Activated CD4-positive, CD25-positive, alpha-beta regulatory T cell treated with anti-CD3 and anti-CD28 coated beads, Interleukin-2, amount 50 U/mL, for 72 hours (primary cell): ENCODE measurements around the gene ARL16.
"Not testable (repeated sequence)": the region's sequence is repeated elsewhere in the genome, so short reads cannot be mapped to it uniquely, and the experiment has no call there.

Source experiments
- DNase-seq: peaks from one replicate; pipeline ENCODE4 v3.0.0; 2021

ARL16 gene

GRCh38 chr17:81694810-81695209, 11.2 kb upstream of the ARL16 start:
- DNase-seq = no peak

- no peak for DNase-seq
These were observed 10.1 kb upstream of the ARL16 start for GRCh38 chr17:81693509-81694210.

GRCh38 chr17:81691608-81692007, 8.0 kb upstream of the ARL16 start:
- no peak for DNase-seq

- DNase-seq = no peak
These were observed 7.6 kb upstream of the ARL16 start for GRCh38 chr17:81691196-81691595.

GRCh38 chr17:81690549-81690948, 7.0 kb upstream of the ARL16 start:
- no peak for DNase-seq

GRCh38 chr17:81690066-81690465, 6.5 kb upstream of the ARL16 start:
- DNase-seq = no peak

GRCh38 chr17:81688616-81689015, 5.0 kb upstream of the ARL16 start:
- no peak for DNase-seq

GRCh38 chr17:81687770-81688541, 4.4 kb upstream of the ARL16 start:
- DNase-seq = no peak

GRCh38 chr17:81686614-81687013, 3.0 kb upstream of the ARL16 start:
- DNase-seq = no peak

- DNase-seq = no peak
These were observed 1.5 kb upstream of the ARL16 start for GRCh38 chr17:81685108-81685507.

- DNase-seq = no peak
These were observed 880 bp upstream of the ARL16 start for GRCh38 chr17:81684442-81684911.

- no peak for DNase-seq
These were observed 401 bp downstream of the ARL16 start for GRCh38 chr17:81683208-81683583.

- no peak for DNase-seq
These were observed 911 bp downstream of the ARL16 start for GRCh38 chr17:81682565-81683207.

- no peak for DNase-seq
These were observed 1.9 kb downstream of the ARL16 start for GRCh38 chr17:81681672-81682071.

- DNase-seq = no peak
These were observed 3.4 kb downstream of the ARL16 start for GRCh38 chr17:81680150-81680549.

- DNase-seq = no peak
These were observed 6.7 kb downstream of the ARL16 start for GRCh38 chr17:81676906-81677305.

- not testable (repeated sequence) for DNase-seq
These were observed 7.9 kb downstream of the ARL16 start for GRCh38 chr17:81675515-81676221.

- DNase-seq = no peak
These were observed 9.9 kb downstream of the ARL16 start for GRCh38 chr17:81673561-81674258.

- DNase-seq = no peak
These were observed 10.6 kb downstream of the ARL16 start for GRCh38 chr17:81672954-81673353.

GRCh38 chr17:81672504-81672903, 11.1 kb downstream of the ARL16 start:
- DNase-seq = no peak

GRCh38 chr17:81667754-81668153, 15.8 kb downstream of the ARL16 start:
- DNase-seq = no peak

- DNase-seq = peak; percentile 95
These were observed 17.0 kb downstream of the ARL16 start, which contains the start of the genes CCDC137 and OXLD1 for GRCh38 chr17:81666342-81667191. TSS of gene CCDC137 (plus strand) at chr17:81666737. CDS start at chr17:81666767, 30 bp downstream. TSS of gene OXLD1 (minus strand) at chr17:81666605. CDS start at chr17:81666577, 28 bp downstream.
